ENCODE data around the gene KRTAP5-2. TPM values are rescaled to one million over a fixed set of nuclear protein-coding genes. Genes with fewer than 3 reads are reported as not detected.

KRTAP5-2 gene
- total RNA-seq, 1 donor: not detected

DNA sequence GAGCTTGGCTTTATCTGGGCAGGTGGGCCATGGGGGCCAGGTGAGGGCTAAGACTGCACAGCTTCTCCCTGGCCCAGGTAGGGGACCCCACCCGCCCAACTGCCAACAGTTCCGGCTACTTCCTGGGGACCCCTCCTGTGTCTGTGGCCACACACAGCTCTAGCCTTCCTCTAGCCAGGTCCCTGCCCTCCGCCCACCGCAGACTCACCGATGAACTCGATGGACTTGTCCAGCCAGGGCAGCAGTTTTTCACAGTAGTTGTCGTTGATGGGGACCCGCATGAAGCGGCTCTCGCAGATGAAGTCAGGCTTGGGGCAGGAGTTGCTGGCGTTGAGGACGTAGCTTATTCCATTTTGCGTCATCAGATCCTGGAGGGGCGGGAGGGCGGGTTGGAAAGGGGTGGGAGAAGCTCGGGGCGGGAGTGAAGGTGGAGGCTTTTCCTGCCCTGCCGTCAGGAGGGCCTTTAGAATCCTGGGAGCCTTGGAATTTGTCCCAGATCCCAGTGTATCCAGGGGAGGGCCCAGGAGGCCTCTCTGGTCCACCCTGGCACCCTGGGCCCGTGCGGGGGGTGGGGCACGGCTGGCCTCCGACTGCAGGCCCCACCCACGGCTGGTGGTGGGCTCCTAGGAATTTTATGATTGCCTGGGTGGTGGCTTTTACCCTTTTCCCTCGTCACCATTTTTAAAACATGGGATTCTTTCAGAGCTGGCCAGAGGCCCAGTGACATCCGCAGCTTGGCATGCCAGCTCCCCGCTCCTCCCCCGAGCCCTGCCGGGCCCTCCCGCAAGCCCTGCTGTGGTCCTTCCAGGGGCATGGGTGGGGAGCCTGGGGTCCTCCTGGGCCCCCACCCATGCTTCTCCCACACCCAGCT lies 40.0 kb downstream of the KRTAP5-2 start:
- peak; percentile 81 for DNase-seq (ENCODE audit: low read depth)
- TF ChIP-seq, protein P1, sequence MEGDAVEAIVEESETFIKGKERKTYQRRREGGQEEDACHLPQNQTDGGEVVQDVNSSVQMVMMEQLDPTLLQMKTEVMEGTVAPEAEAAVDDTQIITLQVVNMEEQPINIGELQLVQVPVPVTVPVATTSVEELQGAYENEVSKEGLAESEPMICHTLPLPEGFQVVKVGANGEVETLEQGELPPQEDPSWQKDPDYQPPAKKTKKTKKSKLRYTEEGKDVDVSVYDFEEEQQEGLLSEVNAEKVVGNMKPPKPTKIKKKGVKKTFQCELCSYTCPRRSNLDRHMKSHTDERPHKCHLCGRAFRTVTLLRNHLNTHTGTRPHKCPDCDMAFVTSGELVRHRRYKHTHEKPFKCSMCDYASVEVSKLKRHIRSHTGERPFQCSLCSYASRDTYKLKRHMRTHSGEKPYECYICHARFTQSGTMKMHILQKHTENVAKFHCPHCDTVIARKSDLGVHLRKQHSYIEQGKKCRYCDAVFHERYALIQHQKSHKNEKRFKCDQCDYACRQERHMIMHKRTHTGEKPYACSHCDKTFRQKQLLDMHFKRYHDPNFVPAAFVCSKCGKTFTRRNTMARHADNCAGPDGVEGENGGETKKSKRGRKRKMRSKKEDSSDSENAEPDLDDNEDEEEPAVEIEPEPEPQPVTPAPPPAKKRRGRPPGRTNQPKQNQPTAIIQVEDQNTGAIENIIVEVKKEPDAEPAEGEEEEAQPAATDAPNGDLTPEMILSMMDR (IDR thresholded peaks at IDR 0.05; ENCODE audit: insufficient read depth, low read depth, low read length): no peak
- H3K4me3 ChIP-seq (ENCODE audit: low read depth, low read length): no peak overlapping the region

DNA sequence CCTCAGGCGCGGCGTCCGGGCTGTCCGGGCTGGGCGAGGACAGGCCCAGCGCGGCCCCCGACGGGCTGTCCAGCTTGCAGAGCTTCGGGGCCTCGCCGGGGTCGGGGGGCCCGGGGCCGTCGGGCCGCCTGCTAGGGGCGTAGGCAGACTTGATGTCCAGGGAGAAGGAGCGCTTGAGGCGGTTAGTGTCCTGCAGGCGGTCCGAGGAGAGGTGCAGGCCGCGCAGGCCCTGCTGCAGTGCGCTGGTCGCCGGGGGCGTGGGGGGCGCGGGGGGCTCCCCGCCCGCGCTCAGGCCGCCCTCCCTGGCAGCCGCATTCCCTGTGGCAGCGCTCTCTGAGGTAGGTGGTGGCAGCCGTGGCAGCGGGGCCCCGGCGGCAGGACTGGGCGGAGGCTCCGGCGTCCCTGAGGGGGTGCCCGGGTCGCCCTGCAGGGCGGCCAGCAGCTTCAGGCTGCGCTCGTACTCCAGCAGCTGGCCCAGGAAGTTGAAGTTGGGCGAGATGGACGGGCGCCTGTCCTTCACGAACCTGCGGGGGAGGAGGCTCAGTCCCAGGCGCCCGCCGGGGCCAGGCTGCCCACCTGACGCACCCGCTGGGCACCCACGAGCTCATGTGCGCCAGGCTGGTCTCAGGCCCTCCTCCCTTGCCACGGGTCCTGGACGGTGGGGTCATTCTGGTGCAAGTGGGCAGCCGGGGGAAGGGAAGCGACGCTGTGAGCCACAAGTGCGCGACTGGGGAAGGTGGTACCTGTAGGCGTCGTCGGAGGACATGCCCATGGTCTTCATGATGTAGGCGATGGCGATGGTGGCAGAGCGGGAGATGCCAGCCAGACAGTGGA lies 40.8 kb downstream of the KRTAP5-2 start:
- no peak overlapping the region for H3K4me3 ChIP-seq (ENCODE audit: low read depth, low read length)
- no peak for DNase-seq (ENCODE audit: low read depth)
- TF ChIP-seq, protein P1 (IDR thresholded peaks at IDR 0.05; ENCODE audit: insufficient read depth, low read depth, low read length): no peak

DNA sequence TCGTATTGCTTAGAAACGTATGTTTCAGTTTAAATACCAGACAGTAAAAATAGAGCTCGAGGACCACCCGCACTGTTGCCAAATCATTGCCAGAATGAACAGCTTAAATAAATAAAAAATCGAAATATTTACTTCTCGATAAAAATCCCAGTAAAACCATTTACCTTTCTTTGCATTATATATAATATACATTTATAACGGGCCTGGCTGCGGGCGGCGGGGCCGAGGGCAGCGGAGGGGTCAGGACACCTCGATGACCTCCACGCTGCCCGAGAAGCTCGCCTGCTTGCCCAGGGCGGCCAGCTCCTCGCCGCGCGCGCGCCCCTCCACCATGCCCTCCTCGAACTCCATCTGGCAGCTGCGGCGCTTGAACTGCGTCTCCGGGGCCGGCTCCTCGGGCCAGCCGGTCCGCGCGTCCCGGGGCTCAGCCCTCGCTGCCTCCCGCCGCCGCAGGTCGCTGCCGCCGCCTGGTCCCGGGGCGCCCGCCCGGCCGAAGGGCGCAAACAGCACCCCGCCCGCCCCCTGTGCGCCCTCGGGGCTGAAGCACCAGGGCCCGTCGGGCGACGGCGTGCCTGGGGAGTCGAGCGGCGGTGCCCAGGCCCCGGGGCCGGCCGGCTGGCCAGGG lies 41.7 kb downstream of the KRTAP5-2 start:
- no peak overlapping the region for H3K4me3 ChIP-seq (ENCODE audit: low read depth, low read length)
- TF ChIP-seq, protein P1 (IDR thresholded peaks at IDR 0.05; ENCODE audit: insufficient read depth, low read depth, low read length): no peak
- DNase-seq (ENCODE audit: low read depth): no peak

DNA sequence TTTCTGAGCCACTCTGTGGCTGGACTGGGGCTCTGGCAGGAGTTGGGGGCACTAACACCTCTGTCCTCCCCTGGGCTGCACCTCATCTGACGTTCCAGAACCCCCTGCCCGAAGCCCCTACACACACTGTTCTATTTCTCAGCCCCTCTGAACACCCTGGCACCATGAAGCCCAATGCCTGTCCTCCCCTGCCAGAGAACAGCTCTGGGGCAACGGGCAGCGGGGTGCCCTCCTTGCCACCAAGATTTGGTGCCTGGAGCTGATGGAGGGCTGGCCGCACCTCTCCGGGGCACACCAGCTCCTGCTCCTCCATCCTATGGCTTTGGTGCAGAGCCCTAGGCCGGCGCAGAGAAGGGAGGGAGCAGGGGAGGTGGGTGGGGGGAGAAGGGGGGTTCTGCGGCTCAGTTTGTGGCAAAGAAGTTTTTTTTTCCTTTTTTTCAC lies 42.4 kb downstream of the KRTAP5-2 start:
- TF ChIP-seq, protein P1 (IDR thresholded peaks at IDR 0.05; ENCODE audit: insufficient read depth, low read depth, low read length): no peak
- no peak for DNase-seq (ENCODE audit: low read depth)
- no peak overlapping the region for H3K4me3 ChIP-seq (ENCODE audit: low read depth, low read length)

DNA sequence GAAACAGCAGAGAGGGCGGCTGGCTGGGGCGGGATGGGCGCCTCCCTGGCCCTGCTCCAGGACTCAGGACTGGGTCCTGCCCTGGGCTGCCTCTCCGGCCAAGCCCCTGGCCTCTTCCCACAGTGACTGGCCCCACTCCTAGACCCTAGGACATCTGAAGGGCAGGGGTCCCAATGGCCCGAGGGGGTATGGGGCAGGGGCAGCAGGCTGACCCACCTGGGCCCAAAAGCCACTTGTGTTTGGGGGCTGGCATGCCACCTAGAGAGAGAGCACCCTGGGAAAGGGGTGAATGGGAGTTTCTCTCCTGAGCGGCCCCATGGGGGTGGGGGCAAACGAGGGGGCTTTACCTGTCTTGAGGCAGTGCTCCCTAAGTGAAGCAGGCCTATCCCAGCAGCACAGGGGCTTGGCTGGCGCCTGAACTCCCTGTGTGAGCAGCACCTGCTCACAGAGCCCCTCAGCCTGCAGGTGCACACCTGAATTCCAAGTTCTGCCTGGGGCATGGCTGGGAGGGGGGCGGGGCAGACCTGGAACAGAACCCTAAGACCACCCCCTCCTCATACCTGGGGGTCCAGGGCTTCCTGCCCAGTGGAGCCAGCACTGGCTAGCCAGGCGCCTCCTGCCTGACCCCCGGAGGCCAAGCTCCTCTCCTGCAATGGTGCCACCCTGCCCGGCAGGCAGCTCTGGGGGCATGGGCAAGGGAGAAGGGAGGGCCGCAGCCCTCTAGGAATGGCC lies 42.9 kb downstream of the KRTAP5-2 start:
- H3K4me3 ChIP-seq (ENCODE audit: low read depth, low read length): no peak overlapping the region
- TF ChIP-seq, protein P1 (IDR thresholded peaks at IDR 0.05; ENCODE audit: insufficient read depth, low read depth, low read length): no peak
- DNase-seq (ENCODE audit: low read depth): no peak
